Measurements from ENCODE around the gene SPATA31A5.
"Not testable (repeated sequence)": the region's sequence is repeated elsewhere in the genome, so short reads cannot be mapped to it uniquely, and the experiment has no call there.

Gene SPATA31A5

DNA sequence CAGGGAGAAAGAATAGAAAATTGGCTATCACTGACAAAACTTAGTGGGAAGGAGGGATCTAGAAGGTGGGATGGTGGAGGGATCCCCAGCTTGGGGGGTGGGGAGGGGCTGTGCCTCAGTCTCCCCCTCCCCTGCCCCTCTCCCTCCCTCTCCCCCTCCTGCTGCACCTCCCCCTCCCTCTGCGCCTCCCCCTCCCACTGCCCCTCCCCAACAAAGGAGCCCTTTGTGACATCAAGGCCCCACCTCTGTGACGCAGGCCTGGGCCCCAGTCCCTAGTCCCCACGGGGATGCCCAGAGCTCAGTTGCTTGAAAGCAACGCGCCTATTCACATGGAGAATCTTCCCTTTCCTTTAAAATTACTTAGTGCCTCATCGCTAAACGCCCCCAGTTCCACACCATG, at the start of gene SPATA31A5:
SPATA31A5 (plus strand) TSS at position 301 of the 400 bp plus-strand sequence; CDS start at position 330, 29 bp downstream.
- DNase-seq = not testable (repeated sequence)

DNA sequence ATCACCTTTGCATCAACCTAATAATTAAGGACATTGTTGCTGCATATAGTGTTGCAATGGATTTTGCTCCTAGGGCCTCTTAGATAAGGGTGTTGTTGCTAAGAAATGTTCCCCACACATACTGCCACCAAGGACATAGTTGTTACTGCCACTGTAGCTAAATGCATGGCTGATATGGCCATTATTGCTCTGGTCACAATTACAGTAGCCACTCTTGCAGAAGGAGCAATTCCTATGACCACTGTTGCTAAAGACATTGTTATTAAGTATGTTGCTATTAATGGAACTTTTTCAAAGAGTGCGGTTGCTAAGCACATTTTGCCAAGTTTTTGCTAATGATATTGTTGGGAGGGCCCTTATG, 48.8 kb downstream of the SPATA31A5 start:
- DNase-seq = not testable (repeated sequence)

- DNase-seq = not testable (repeated sequence)
Measured at GRCh38 chr9:60966382-60966781, 52.2 kb downstream of the SPATA31A5 start.
